ENCODE data around the gene SHISA3. TPM values are rescaled to one million over a fixed set of nuclear protein-coding genes. Genes with fewer than 3 reads are reported as not detected.
A peak's percentile ranks its signal among the peaks of the same experiment; 100 is the strongest.

Gene SHISA3
- polyA plus RNA-seq (2011; rRNA removed): 0.78 and 1.3 TPM in 2 replicates
- 0.28 and 0.39 TPM in 2 replicates for polyA minus RNA-seq (2011; rRNA and poly(A)+ RNA removed)

- Histone ChIP-seq H3K4me3 (ENCODE audit: low read depth, low read length) (peak within 1 kb of the TSS; percentile 48), H3K9me3 (ENCODE audit: control insufficient read depth, insufficient read depth, low read length) (no peaks in the 10 kb centered on the region; the same call in 1 of the 2 replicates), H3K27ac (ENCODE audit: low read depth, low read length) (no peak within 1 kb of the TSS), H3K27me3 (ENCODE audit: control insufficient read depth, insufficient read depth, low read length) (peaks cover 38% of the 10 kb centered on the region)
- ChIA-PET CTCF (interaction anchor here (0.9 kb wide), 1 partner anchor 25 kb away, joined by 4 read pairs; no protein-coding TSS in a partner anchor), POLR2A (no interaction called here)
- TF ChIP-seq CTCF (IDR thresholded peaks at IDR 0.05; ENCODE audit: low read depth, low read length): no peak
- no peak for DNase-seq (ENCODE audit: low read depth, low spot score)
Measured at GRCh38 chr4:42396752-42397634, at the start of gene SHISA3. Gene SHISA3, plus strand, starts transcription at chr4:42397488. Its CDS starts 569 bp downstream, at chr4:42398057.

- H3K27ac ChIP-seq (ENCODE audit: low read depth, low read length): no peak overlapping the region
- no peak for DNase-seq (ENCODE audit: low read depth, low spot score)
- H3K9me3 ChIP-seq (ENCODE audit: control insufficient read depth, insufficient read depth, low read length): peaks cover 9% of the 10 kb centered on the region; the same call in 1 of the 2 replicates
- CTCF ChIA-PET: interaction anchor here (1.0 kb wide), 1 partner anchor 23 kb away, joined by 3 read pairs; no protein-coding TSS in a partner anchor
- no peak overlapping the region for H3K4me3 ChIP-seq (ENCODE audit: low read depth, low read length)
- no peaks in the 10 kb centered on the region for H3K27me3 ChIP-seq (ENCODE audit: control insufficient read depth, insufficient read depth, low read length)
- TF ChIP-seq CTCF (IDR thresholded peaks at IDR 0.05; ENCODE audit: low read depth, low read length): no peak
- POLR2A ChIA-PET: no interaction called here
Measured at GRCh38 chr4:42348247-42348646, 49.0 kb upstream of the SHISA3 start.

GRCh38 chr4:42348692-42349091 lies 48.6 kb upstream of the SHISA3 start:
- H3K27me3 ChIP-seq (ENCODE audit: control insufficient read depth, insufficient read depth, low read length): no peaks in the 10 kb centered on the region
- POLR2A ChIA-PET: no interaction called here
- CTCF ChIA-PET: interaction anchor here (1.0 kb wide), 1 partner anchor 23 kb away, joined by 3 read pairs; no protein-coding TSS in a partner anchor

GRCh38 chr4:42350611-42351182 lies 46.6 kb upstream of the SHISA3 start:
- POLR2A ChIA-PET: no interaction called here
- Histone ChIP-seq H3K27me3 (ENCODE audit: control insufficient read depth, insufficient read depth, low read length) (no peaks in the 10 kb centered on the region), H3K4me3 (ENCODE audit: low read depth, low read length) (no peak overlapping the region), H3K9me3 (ENCODE audit: control insufficient read depth, insufficient read depth, low read length) (peaks cover 9% of the 10 kb centered on the region; the same call in 1 of the 2 replicates), H3K27ac (ENCODE audit: low read depth, low read length) (no peak overlapping the region)
- no peak for TF ChIP-seq CTCF (IDR thresholded peaks at IDR 0.05; ENCODE audit: low read depth, low read length)
- CTCF ChIA-PET: interaction anchor here (0.6 kb wide), 1 partner anchor 26 kb away, joined by 3 read pairs; no protein-coding TSS in a partner anchor
- no peak for DNase-seq (ENCODE audit: low read depth, low spot score)

More at GRCh38 chr4:42348692-42349091, 48.6 kb upstream of the SHISA3 start:
- TF ChIP-seq CTCF (IDR thresholded peaks at IDR 0.05; ENCODE audit: low read depth, low read length): no peak
- Histone ChIP-seq H3K4me3 (ENCODE audit: low read depth, low read length) (no peak overlapping the region), H3K9me3 (ENCODE audit: control insufficient read depth, insufficient read depth, low read length) (peaks cover 9% of the 10 kb centered on the region; the same call in 1 of the 2 replicates), H3K27ac (ENCODE audit: low read depth, low read length) (no peak overlapping the region)
- no peak for DNase-seq (ENCODE audit: low read depth, low spot score)

Data from AG04450 (cell line).